Naive thymus-derived CD4-positive, alpha-beta T cell (primary cell): Measurements from ENCODE around the gene HACE1. TPM values are rescaled to one million over a fixed set of nuclear protein-coding genes. Genes with fewer than 3 reads are reported as not detected.

Source experiments
- ATAC-seq: fragments of 150-1000 bp; cut with Tn5 transposase; 2 replicates; pipeline ENCODE4 v1.10.0; 2021; ENCODE audit warnings: mild to moderate bottlenecking, moderate library complexity
- CTCF ChIA-PET: fragments of 350-600 bp; sonication (Branson Sonifier 250); formaldehyde crosslinking; loops from one replicate; lab custom pipeline; 2021; ENCODE audit warnings: antibody characterized with exemption; lab: Charles Lee
- POLR2A ChIA-PET: fragments of 350-600 bp; sonication (Branson Sonifier 250); formaldehyde crosslinking; loops from one replicate; lab custom pipeline; 2021; ENCODE audit warnings: antibody characterized with exemption, inconsistent platforms; lab: Charles Lee
- DNase-seq, 9 donors: peaks; one replicate each; pipeline versions ENCODE4 v3.0.0 to v3.0.0-alpha.2; 2020 to 2022; ENCODE audit warnings: mixed read lengths in 1 of 9
- H3K27ac ChIP-seq: one replicate; pipeline ENCODE4 v1.7.0; 2013; ENCODE audit warnings: mild to moderate bottlenecking, low read depth, low read length, moderate library complexity
- H3K27me3 ChIP-seq, 2 donors: one replicate each; pipeline ENCODE4 v1.7.0; 2013; ENCODE audit warnings: low read length in 2 of 2, mild to moderate bottlenecking in 2 of 2, moderate library complexity in 2 of 2; ENCODE audit not compliant: control insufficient read depth in 2 of 2, insufficient read depth in 2 of 2
- H3K36me3 ChIP-seq, 3 experiments: 1 replicate in 2 of 3; 2 replicates in 1 of 3; pipeline ENCODE4 v1.7.0; 2013; ENCODE audit warnings: low read length in 3 of 3, mild to moderate bottlenecking in 3 of 3, moderate library complexity in 1 of 3; ENCODE audit not compliant: insufficient read depth in 3 of 3, control insufficient read depth in 2 of 3
- H3K4me1 ChIP-seq, 2 donors: one replicate each; pipeline ENCODE4 v1.7.0; 2013; ENCODE audit warnings: low read length in 2 of 2, mild to moderate bottlenecking in 2 of 2, moderate library complexity in 1 of 2; ENCODE audit not compliant: control insufficient read depth in 2 of 2, insufficient read depth in 2 of 2
- H3K4me3 ChIP-seq: 2 replicates; pipeline ENCODE4 v1.7.0; 2013; ENCODE audit warnings: mild to moderate bottlenecking, low read length
- H3K9me3 ChIP-seq, 3 experiments: 1 replicate in 2 of 3; 2 replicates in 1 of 3; pipeline ENCODE4 v1.7.0; 2013; ENCODE audit warnings: low read length in 3 of 3; ENCODE audit not compliant: control insufficient read depth in 2 of 3
- H3K27ac Mint-ChIP-seq, 9 donors: one replicate each; pipeline ENCODE4 v1.8.0; 2020 to 2022; ENCODE audit warnings: mixed read lengths in 9 of 9, mild to moderate bottlenecking in 8 of 9, moderate library complexity in 5 of 9, inconsistent platforms in 2 of 9
- H3K27me3 Mint-ChIP-seq, 5 donors: one replicate each; pipeline ENCODE4 v1.8.0; 2021 to 2022; ENCODE audit warnings: mixed read lengths in 5 of 5, mild to moderate bottlenecking in 1 of 5
- H3K36me3 Mint-ChIP-seq, 5 donors: one replicate each; pipeline ENCODE4 v1.8.0; 2020 to 2022; ENCODE audit warnings: mixed read lengths in 5 of 5, mild to moderate bottlenecking in 3 of 5, inconsistent platforms in 1 of 5
- H3K4me1 Mint-ChIP-seq, 7 donors: one replicate each; pipeline ENCODE4 v1.8.0; 2020 to 2022; ENCODE audit warnings: mixed read lengths in 7 of 7, mild to moderate bottlenecking in 3 of 7, inconsistent platforms in 1 of 7
- H3K4me3 Mint-ChIP-seq, 10 donors: one replicate each; pipeline ENCODE4 v1.8.0; 2020 to 2022; ENCODE audit warnings: mild to moderate bottlenecking in 10 of 10, mixed read lengths in 10 of 10, moderate library complexity in 6 of 10, inconsistent platforms in 2 of 10
- H3K9me3 Mint-ChIP-seq, 11 donors: one replicate each; pipeline ENCODE4 v1.8.0; 2020 to 2022; ENCODE audit warnings: mixed read lengths in 11 of 11, mild to moderate bottlenecking in 4 of 11, inconsistent platforms in 1 of 11, moderate library complexity in 1 of 11
- intact Hi-C, 2 donors: fragments of 100-400 bp; cut with micrococcal nuclease; formaldehyde crosslinking; loops; one replicate each; pipeline ENCODE4 v1.15.1; 2023
- polyA plus RNA-seq, 2 donors: library from polyadenylated mRNA; unstranded; fragments of 300-500 nt; fragmentation: Illumina TruSeq; gene quantifications; one replicate each; pipeline ENCODE4 v1.2.3, GENCODE V29; 2021
- total RNA-seq, 6 experiments: library from RNA in 5 of 6; stranded (reverse) in 5 of 6; gene quantifications; 1 replicate in 5 of 6; 2 replicates in 1 of 6; pipeline ENCODE4 v1.2.3 and lab custom pipeline; 2021 to 2026

Gene HACE1
- total and polyA plus RNA-seq, 7 experiments from 2014 or later, result 4.1 to 17.1 (median 12.1) TPM

DNA sequence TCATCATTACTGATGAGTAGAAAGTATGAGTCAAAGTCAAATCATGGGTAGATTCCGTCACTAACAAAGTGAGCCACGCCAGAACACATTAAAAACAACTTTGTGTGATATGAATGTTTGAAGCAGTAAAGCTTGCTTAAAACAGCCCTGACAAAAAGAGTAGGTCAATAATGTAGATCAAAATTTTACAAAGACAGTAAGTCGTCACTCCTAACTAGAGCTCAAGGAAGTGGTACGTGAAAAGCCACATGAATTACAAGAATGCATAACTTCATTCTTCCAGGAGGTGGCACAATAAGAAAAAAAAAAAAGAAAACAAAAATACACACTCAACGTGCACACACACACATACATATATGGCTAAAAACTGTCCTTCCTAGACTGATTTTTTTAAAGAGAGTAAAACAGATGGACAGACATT is 69.9 kb downstream of the HACE1 start:
- peak overlapping the region; percentile 21 to 86 (median 65) for H3K27ac Mint-ChIP-seq
- Histone ChIP-seq H3K27ac (no peak overlapping the region), H3K4me1 (peaks cover 8 to 10% of the 10 kb centered on the region in 2 donors), H3K27me3 (no peaks in the 10 kb centered on the region), H3K9me3 (no peaks in the 10 kb centered on the region), H3K36me3 (no peaks in the 10 kb centered on the region), H3K4me3 (no peak overlapping the region)
- peaks cover 10 to 32% (median 19%) of the 10 kb centered on the region in 7 donors for H3K4me1 Mint-ChIP-seq
- ATAC-seq (peak; percentile 96), DNase-seq (peak in 7 of 9 donors; percentile 43 to 78 (median 63))
- ChIA-PET CTCF (interaction anchor here (0.6 to 1.9 kb wide), 5 partner anchors 21 to 298 kb away, joined by 3 to 6 read pairs (median 4); no protein-coding TSS in a partner anchor), POLR2A (no interaction called here)
- no peaks in the 10 kb centered on the region for H3K9me3 Mint-ChIP-seq
- intact Hi-C loops, result loop anchor here (1.0 to 5.0 kb wide), 10 partner anchors 19 to 1538 kb away; partner anchors contain the start of genes HACE1 (in 2 of the 2), PREP (in 2 of the 2) and ATG5 (in 1 of the 2)
- H3K4me3 Mint-ChIP-seq, result peak overlapping the region in 7 of 10 donors; percentile 31 to 79 (median 49)
- H3K36me3 Mint-ChIP-seq, result peaks cover 4 to 36% (median 15%) of the 10 kb centered on the region in 5 donors
- H3K27me3 Mint-ChIP-seq, result no peaks in the 10 kb centered on the region

DNA sequence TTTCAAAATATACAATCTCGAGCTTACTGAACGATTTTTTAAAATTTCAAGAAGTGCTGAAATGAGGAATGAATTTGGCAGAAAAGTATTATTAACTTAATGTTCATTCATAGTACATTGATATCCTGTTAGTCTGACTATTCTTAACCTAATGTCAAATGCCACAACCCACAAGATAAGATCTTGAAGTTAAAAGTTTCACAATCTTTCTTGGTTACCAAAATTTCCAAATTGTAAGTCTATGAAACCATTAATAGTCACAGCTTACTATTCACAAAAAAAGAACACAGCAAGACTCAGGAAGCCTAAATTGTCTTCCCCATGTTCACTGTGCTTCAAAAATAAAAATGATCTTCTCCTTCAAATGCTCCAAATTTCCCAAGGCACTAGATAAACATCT is 71.3 kb downstream of the HACE1 start:
- Histone ChIP-seq H3K9me3 (no peaks in the 10 kb centered on the region), H3K4me1 (peaks cover 8 to 10% of the 10 kb centered on the region in 2 donors), H3K27ac (no peak overlapping the region), H3K27me3 (no peaks in the 10 kb centered on the region), H3K36me3 (no peaks in the 10 kb centered on the region), H3K4me3 (no peak overlapping the region)
- no peak for ATAC-seq
- Mint-ChIP-seq H3K27ac (peak overlapping the region in 7 of 9 donors; percentile 8 to 80 (median 28)), H3K4me1 (peaks cover 10 to 35% (median 19%) of the 10 kb centered on the region in 7 donors), H3K9me3 (no peaks in the 10 kb centered on the region), H3K4me3 (peak overlapping the region in 2 of 10 donors; percentile 39 to 61), H3K27me3 (no peaks in the 10 kb centered on the region), H3K36me3 (peaks cover 4 to 39% (median 18%) of the 10 kb centered on the region in 5 donors)
- POLR2A ChIA-PET, result no interaction called here
- intact Hi-C loops, result loop anchor here (2.0 to 5.0 kb wide), 4 partner anchors 18 to 1539 kb away; partner anchors contain the start of gene ATG5 (in 1 of the 2)
- CTCF ChIA-PET, result interaction anchor here (0.7 to 0.9 kb wide), 2 partner anchors 89 to 290 kb away, joined by 3 read pairs; no protein-coding TSS in a partner anchor
- DNase-seq, result no peak

DNA sequence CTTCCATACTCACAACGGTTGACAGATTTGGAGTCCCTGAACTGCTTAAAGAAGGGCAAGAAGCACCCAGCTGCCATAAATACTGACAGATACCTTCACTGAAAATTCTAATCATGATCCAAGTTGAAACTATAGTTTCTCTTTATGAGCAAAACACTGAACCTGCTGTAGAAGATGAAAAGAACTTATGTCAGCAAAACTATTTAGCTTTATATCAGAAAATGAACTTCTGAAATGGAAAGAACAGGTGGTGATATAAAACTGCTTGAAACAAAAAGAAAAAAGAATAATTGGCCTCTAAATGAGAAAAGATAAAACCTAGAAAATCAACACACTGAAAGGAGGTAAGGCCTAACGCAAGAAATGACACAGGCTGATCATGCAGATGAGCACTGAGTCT is 72.4 kb downstream of the HACE1 start:
- Mint-ChIP-seq H3K27me3 (no peaks in the 10 kb centered on the region), H3K9me3 (no peaks in the 10 kb centered on the region), H3K27ac (peak overlapping the region in 6 of 9 donors; percentile 9 to 65 (median 48)), H3K4me1 (peaks cover 10 to 40% (median 19%) of the 10 kb centered on the region in 7 donors), H3K4me3 (peak overlapping the region in 1 of 10 donors; percentile 53), H3K36me3 (peaks cover 8 to 37% (median 23%) of the 10 kb centered on the region in 5 donors)
- CTCF ChIA-PET, result no interaction called here
- no peaks in the 10 kb centered on the region for H3K36me3 ChIP-seq
- H3K27ac ChIP-seq, result no peak overlapping the region
- intact Hi-C loops, result loop anchor here (5.0 kb wide), 3 partner anchors 155 to 1540 kb away; partner anchors contain the start of gene ATG5 (in 1 of the 2)
- no peak overlapping the region for H3K4me3 ChIP-seq
- DNase-seq, result no peak
- no peaks in the 10 kb centered on the region for H3K9me3 ChIP-seq
- POLR2A ChIA-PET, result no interaction called here
- no peaks in the 10 kb centered on the region for H3K27me3 ChIP-seq
- peaks cover 8 to 10% of the 10 kb centered on the region in 2 donors for H3K4me1 ChIP-seq
- no peak for ATAC-seq

DNA sequence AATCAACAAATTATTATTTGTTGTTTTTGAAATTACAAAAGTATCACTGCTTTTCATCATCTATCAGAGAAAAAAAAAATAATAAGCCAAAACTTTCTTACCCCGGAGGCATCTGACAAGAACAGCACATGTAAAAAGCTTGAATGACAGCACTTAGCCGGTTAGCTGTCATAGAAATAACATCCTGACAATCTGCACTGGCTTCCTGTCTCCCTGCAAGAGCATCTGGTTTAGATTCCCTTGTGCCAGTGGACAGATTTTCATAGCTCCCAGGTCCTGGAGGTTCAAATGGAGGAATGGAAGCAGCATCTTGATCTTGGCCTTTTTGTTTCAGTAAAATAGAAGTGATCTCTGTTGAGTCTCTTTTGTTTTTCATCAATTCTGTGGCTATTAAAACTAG is 74.8 kb downstream of the HACE1 start:
- H3K9me3 Mint-ChIP-seq, result no peaks in the 10 kb centered on the region
- H3K36me3 ChIP-seq, result no peaks in the 10 kb centered on the region
- H3K27me3 Mint-ChIP-seq, result no peaks in the 10 kb centered on the region
- CTCF ChIA-PET, result interaction anchor here (0.6 kb wide), 1 partner anchor 64 kb away, joined by 3 read pairs; no protein-coding TSS in a partner anchor
- ATAC-seq (no peak), DNase-seq (no peak)
- no peak overlapping the region for H3K27ac ChIP-seq
- peak overlapping the region in 1 of 9 donors; percentile 20 for H3K27ac Mint-ChIP-seq
- intact Hi-C loops, result loop anchor here (5.0 kb wide), 3 partner anchors 157 to 1542 kb away; partner anchors contain the start of gene ATG5 (in 1 of the 2)
- H3K36me3 Mint-ChIP-seq, result peaks cover 16 to 44% (median 32%) of the 10 kb centered on the region in 5 donors
- H3K27me3 ChIP-seq, result no peaks in the 10 kb centered on the region
- POLR2A ChIA-PET, result interaction anchor here (0.6 kb wide), 1 partner anchor 115 kb away, joined by 5 read pairs; no protein-coding TSS in a partner anchor
- H3K4me3 ChIP-seq, result no peak overlapping the region
- no peaks in the 10 kb centered on the region for H3K9me3 ChIP-seq
- H3K4me1 ChIP-seq, result peaks cover 5 to 10% of the 10 kb centered on the region in 2 donors
- H3K4me1 Mint-ChIP-seq, result peaks cover 10 to 35% (median 16%) of the 10 kb centered on the region in 7 donors
- no peak overlapping the region for H3K4me3 Mint-ChIP-seq

DNA sequence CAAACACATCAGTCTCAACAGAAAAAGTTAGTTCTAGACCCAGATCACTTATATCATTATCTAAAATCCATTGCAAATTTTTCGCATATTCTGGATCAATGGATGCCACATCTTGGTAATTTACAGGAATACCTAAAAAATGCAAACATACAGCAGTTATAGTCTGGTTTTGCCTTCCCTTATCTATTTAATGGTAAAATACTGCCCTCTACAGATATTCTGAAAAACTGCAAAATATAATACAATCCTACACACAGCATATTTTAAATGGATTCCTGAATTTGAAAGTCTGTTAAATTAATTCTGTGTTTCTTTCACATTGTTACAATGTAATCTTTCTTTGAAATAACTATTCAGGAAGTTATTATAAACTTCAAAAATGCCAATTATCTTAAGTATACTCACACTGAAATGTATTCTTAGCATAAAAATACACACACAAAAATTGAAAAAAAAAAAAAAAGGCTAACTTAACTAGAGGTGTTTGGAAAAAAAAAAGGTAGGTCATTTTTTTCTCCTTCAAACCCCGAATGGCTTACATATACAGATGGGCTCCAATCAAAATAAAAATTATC is 88.4 kb downstream of the HACE1 start:
- DNase-seq (peak in 6 of 9 donors; percentile 14 to 51 (median 42)), ATAC-seq (peak; percentile 78)
- H3K36me3 Mint-ChIP-seq, result peaks cover 0 to 5% (median 3%) of the 10 kb centered on the region in 5 donors
- intact Hi-C loops, result loop anchor here (1.0 to 10.0 kb wide), 3 partner anchors 17 to 247 kb away; no protein-coding TSS in a partner anchor
- ChIA-PET POLR2A (no interaction called here), CTCF (interaction anchor here (0.6 to 2.4 kb wide), 4 partner anchors 73 to 192 kb away, joined by 3 to 36 read pairs (median 5); no protein-coding TSS in a partner anchor)
- no peaks in the 10 kb centered on the region for H3K27me3 Mint-ChIP-seq
- Histone ChIP-seq H3K36me3 (peaks cover 0 to 5% (median 0%) of the 10 kb centered on the region in 3 experiments), H3K4me3 (no peak overlapping the region), H3K27me3 (no peaks in the 10 kb centered on the region), H3K4me1 (no peaks in the 10 kb centered on the region), H3K27ac (no peak overlapping the region), H3K9me3 (no peaks in the 10 kb centered on the region)
- no peak overlapping the region for H3K4me3 Mint-ChIP-seq
- H3K27ac Mint-ChIP-seq, result peak overlapping the region in 1 of 9 donors; percentile 29
- peaks cover 0 to 1% (median 0%) of the 10 kb centered on the region in 11 donors for H3K9me3 Mint-ChIP-seq
- H3K4me1 Mint-ChIP-seq, result peaks cover 3 to 14% (median 9%) of the 10 kb centered on the region in 7 donors

DNA sequence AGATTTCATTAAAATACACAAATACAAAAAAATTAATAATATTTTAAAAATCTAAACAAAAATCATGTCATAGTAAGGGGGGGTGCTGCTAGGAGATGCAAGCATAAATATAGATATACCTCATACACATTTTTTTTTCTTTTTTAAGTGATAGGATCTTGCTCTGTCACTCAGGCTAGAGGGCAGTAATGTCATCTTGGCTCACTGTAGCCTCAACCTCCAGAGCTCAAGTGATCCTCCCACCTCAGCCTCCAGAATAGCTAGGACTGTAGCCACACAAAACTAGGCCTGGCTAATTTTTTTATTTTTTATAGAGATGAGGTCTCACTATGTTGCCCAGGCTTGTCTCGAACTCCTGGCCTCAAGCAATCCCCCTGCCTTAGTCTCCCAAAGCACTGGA is 90.8 kb downstream of the HACE1 start:
- no peaks in the 10 kb centered on the region for H3K4me1 ChIP-seq
- no peak overlapping the region for H3K27ac Mint-ChIP-seq
- CTCF ChIA-PET, result interaction anchor here (2.4 kb wide), 1 partner anchor 84 kb away, joined by 36 read pairs; no protein-coding TSS in a partner anchor
- H3K36me3 ChIP-seq, result no peaks in the 10 kb centered on the region
- POLR2A ChIA-PET, result no interaction called here
- peaks cover 3 to 14% (median 9%) of the 10 kb centered on the region in 7 donors for H3K4me1 Mint-ChIP-seq
- intact Hi-C loops, result no loop called here
- H3K27me3 Mint-ChIP-seq, result no peaks in the 10 kb centered on the region
- H3K36me3 Mint-ChIP-seq, result peaks cover 0 to 12% (median 10%) of the 10 kb centered on the region in 5 donors
- H3K9me3 ChIP-seq, result no peaks in the 10 kb centered on the region
- H3K27ac ChIP-seq, result no peak overlapping the region
- ATAC-seq (no peak), DNase-seq (no peak)
- H3K4me3 ChIP-seq, result no peak overlapping the region
- H3K27me3 ChIP-seq, result no peaks in the 10 kb centered on the region
- peaks cover 0 to 1% (median 0%) of the 10 kb centered on the region in 11 donors for H3K9me3 Mint-ChIP-seq
- H3K4me3 Mint-ChIP-seq, result no peak overlapping the region
